ENCODE measurements around the gene TTC22. TPM values are rescaled to one million over a fixed set of nuclear protein-coding genes. Genes with fewer than 3 reads are reported as not detected.
A peak's percentile ranks its signal among the peaks of the same experiment; 100 is the strongest.
"Not testable (repeated sequence)": the region's sequence is repeated elsewhere in the genome, so short reads cannot be mapped to it uniquely, and the experiment has no call there.

Gene TTC22
- polyA plus RNA-seq, 3 donors = 5.0 to 5.8 (median 5.4) TPM

GRCh38 chr1:54792686-54793282 lies 8.3 kb downstream of the TTC22 start:
- peak; percentile 74 to 84 (median 76) for DNase-seq (ENCODE audit: low read depth in 3 of 3, low spot score in 2 of 3)

GRCh38 chr1:54791880-54792522 lies 9.1 kb downstream of the TTC22 start:
- no peak for DNase-seq (ENCODE audit: low read depth in 3 of 3, low spot score in 2 of 3)

- no peak for DNase-seq (ENCODE audit: low read depth in 3 of 3, low spot score in 2 of 3)
Observed at GRCh38 chr1:54788459-54788858, 12.7 kb downstream of the TTC22 start.

GRCh38 chr1:54787604-54788003 lies 13.5 kb downstream of the TTC22 start:
- DNase-seq (ENCODE audit: low read depth in 3 of 3, low spot score in 2 of 3) = no peak

- DNase-seq (ENCODE audit: low read depth in 3 of 3, low spot score in 2 of 3) = no peak
Observed at GRCh38 chr1:54786778-54787177, 14.3 kb downstream of the TTC22 start.

- DNase-seq (ENCODE audit: low read depth in 3 of 3, low spot score in 2 of 3) = no peak
Observed at GRCh38 chr1:54784066-54784465, 17.1 kb downstream of the TTC22 start.

GRCh38 chr1:54782588-54782987 lies 18.5 kb downstream of the TTC22 start:
- no peak for DNase-seq (ENCODE audit: low read depth in 3 of 3, low spot score in 2 of 3)

GRCh38 chr1:54782156-54782555 lies 19.0 kb downstream of the TTC22 start:
- DNase-seq (ENCODE audit: low read depth in 3 of 3, low spot score in 2 of 3) = no peak

- no peak for DNase-seq (ENCODE audit: low read depth in 3 of 3, low spot score in 2 of 3)
Observed at GRCh38 chr1:54781023-54781723, 19.9 kb downstream of the TTC22 start.

GRCh38 chr1:54777431-54777830 lies 23.7 kb downstream of the TTC22 start:
- DNase-seq (ENCODE audit: low read depth in 3 of 3, low spot score in 2 of 3) = no peak

- DNase-seq (ENCODE audit: low read depth in 3 of 3, low spot score in 2 of 3) = no peak
Observed at GRCh38 chr1:54777011-54777410, 24.1 kb downstream of the TTC22 start.

GRCh38 chr1:54775828-54776721 lies 25.0 kb downstream of the TTC22 start:
- DNase-seq (ENCODE audit: low read depth in 3 of 3, low spot score in 2 of 3) = not testable (repeated sequence)

GRCh38 chr1:54774820-54775498 lies 26.2 kb downstream of the TTC22 start:
- DNase-seq (ENCODE audit: low read depth in 3 of 3, low spot score in 2 of 3) = no peak

GRCh38 chr1:54772951-54773350 lies 28.2 kb downstream of the TTC22 start:
- no peak for DNase-seq (ENCODE audit: low read depth in 3 of 3, low spot score in 2 of 3)

- no peak for DNase-seq (ENCODE audit: low read depth in 3 of 3, low spot score in 2 of 3)
Observed at GRCh38 chr1:54768093-54768492, 33.0 kb downstream of the TTC22 start.

- DNase-seq (ENCODE audit: low read depth in 3 of 3, low spot score in 2 of 3) = no peak
Observed at GRCh38 chr1:54767526-54767925, 33.6 kb downstream of the TTC22 start.

GRCh38 chr1:54766726-54767125 lies 34.4 kb downstream of the TTC22 start:
- no peak for DNase-seq (ENCODE audit: low read depth in 3 of 3, low spot score in 2 of 3)

- no peak for DNase-seq (ENCODE audit: low read depth in 3 of 3, low spot score in 2 of 3)
Observed at GRCh38 chr1:54764922-54765561, 36.1 kb downstream of the TTC22 start.

- peak; percentile 97 to 99 (median 99) for DNase-seq (ENCODE audit: low read depth in 3 of 3, low spot score in 2 of 3)
Observed at GRCh38 chr1:54764133-54764921, 36.8 kb downstream of the TTC22 start, which contains the start of gene PARS2. Gene PARS2 (minus strand): TSS chr1:54764523. CDS start chr1:54759161, 5,362 bp downstream.
